Activated CD4-positive, alpha-beta T cell treated with anti-CD3 and anti-CD28 coated beads, Interleukin-2, amount 10 ng/mL, durations not matched to agents 24 days and 14 days (primary cell): ENCODE results near the gene ZNF76. TPM values are rescaled to one million over a fixed set of nuclear protein-coding genes. Genes with fewer than 3 reads are reported as not detected.

Experiments
- DNase-seq: peaks from one replicate; pipeline ENCODE4 v3.0.0; 2022
- H3K27ac Mint-ChIP-seq: one replicate; pipeline ENCODE4 v1.8.0; 2022; ENCODE audit warnings: mild to moderate bottlenecking, mixed read lengths
- H3K27me3 Mint-ChIP-seq: one replicate; pipeline ENCODE4 v1.8.0; 2022; ENCODE audit warnings: mixed read lengths
- H3K36me3 Mint-ChIP-seq: one replicate; pipeline ENCODE4 v1.8.0; 2022; ENCODE audit warnings: low read depth, mild to moderate bottlenecking, mixed read lengths
- H3K4me1 Mint-ChIP-seq: one replicate; pipeline ENCODE4 v1.8.0; 2021; ENCODE audit warnings: mixed read lengths
- H3K4me3 Mint-ChIP-seq: one replicate; pipeline ENCODE4 v1.8.0; 2022; ENCODE audit warnings: mild to moderate bottlenecking, moderate library complexity, mixed read lengths
- H3K9me3 Mint-ChIP-seq: one replicate; pipeline ENCODE4 v1.8.0; 2021; ENCODE audit warnings: mixed read lengths
- intact Hi-C: fragments of 100-400 bp; cut with micrococcal nuclease; formaldehyde crosslinking; loops from one replicate; pipeline ENCODE4 v1.15.1; 2023
- total RNA-seq: library from RNA; stranded (reverse); gene quantifications from 2 replicates; pipeline ENCODE4 v1.2.3, GENCODE V29; 2022

Gene ZNF76
- total RNA-seq, 1 donor from 2014 or later, result 31.4 TPM

GRCh38 chr6:35264550-35265274 is 5.2 kb downstream of the ZNF76 start:
- Mint-ChIP-seq H3K4me3 (no peak overlapping the region), H3K4me1 (peaks cover 26% of the 10 kb centered on the region), H3K9me3 (no peaks in the 10 kb centered on the region), H3K27ac (no peak overlapping the region), H3K27me3 (no peaks in the 10 kb centered on the region), H3K36me3 (peaks cover 4% of the 10 kb centered on the region)
- intact Hi-C loops, result no loop called here
- no peak for DNase-seq

- intact Hi-C loops, result no loop called here
- H3K4me1 Mint-ChIP-seq, result peaks cover 21% of the 10 kb centered on the region
Measured at GRCh38 chr6:35265523-35265922, 6.0 kb downstream of the ZNF76 start.

GRCh38 chr6:35267446-35267845 is 7.9 kb downstream of the ZNF76 start:
- no peak overlapping the region for H3K4me3 Mint-ChIP-seq
- no peaks in the 10 kb centered on the region for H3K9me3 Mint-ChIP-seq
- H3K27ac Mint-ChIP-seq, result no peak overlapping the region
- intact Hi-C loops, result no loop called here
- peaks cover 11% of the 10 kb centered on the region for H3K36me3 Mint-ChIP-seq
- H3K27me3 Mint-ChIP-seq, result no peaks in the 10 kb centered on the region
- DNase-seq, result no peak
- peaks cover 13% of the 10 kb centered on the region for H3K4me1 Mint-ChIP-seq

More at GRCh38 chr6:35265523-35265922, 6.0 kb downstream of the ZNF76 start:
- H3K27ac Mint-ChIP-seq, result no peak overlapping the region
- no peak overlapping the region for H3K4me3 Mint-ChIP-seq
- no peaks in the 10 kb centered on the region for H3K9me3 Mint-ChIP-seq
- H3K27me3 Mint-ChIP-seq, result no peaks in the 10 kb centered on the region
- no peak for DNase-seq
- H3K36me3 Mint-ChIP-seq, result peaks cover 7% of the 10 kb centered on the region

GRCh38 chr6:35267897-35268296 is 8.4 kb downstream of the ZNF76 start:
- H3K27ac Mint-ChIP-seq, result no peak overlapping the region
- no peak overlapping the region for H3K4me3 Mint-ChIP-seq
- peaks cover 11% of the 10 kb centered on the region for H3K36me3 Mint-ChIP-seq

GRCh38 chr6:35272005-35272404 is 12.5 kb downstream of the ZNF76 start:
- Mint-ChIP-seq H3K27ac (no peak overlapping the region), H3K27me3 (no peaks in the 10 kb centered on the region), H3K9me3 (no peaks in the 10 kb centered on the region), H3K36me3 (peaks cover 13% of the 10 kb centered on the region), H3K4me3 (no peak overlapping the region), H3K4me1 (peaks cover 5% of the 10 kb centered on the region)
- intact Hi-C loops, result no loop called here
- no peak for DNase-seq

More at GRCh38 chr6:35267897-35268296, 8.4 kb downstream of the ZNF76 start:
- intact Hi-C loops, result no loop called here
- Mint-ChIP-seq H3K4me1 (peaks cover 8% of the 10 kb centered on the region), H3K27me3 (no peaks in the 10 kb centered on the region), H3K9me3 (no peaks in the 10 kb centered on the region)
- no peak for DNase-seq

GRCh38 chr6:35273822-35274559 is 14.5 kb downstream of the ZNF76 start:
- H3K9me3 Mint-ChIP-seq, result no peaks in the 10 kb centered on the region
- peaks cover 9% of the 10 kb centered on the region for H3K36me3 Mint-ChIP-seq
- no peak overlapping the region for H3K27ac Mint-ChIP-seq
- no peak for DNase-seq
- no peak overlapping the region for H3K4me3 Mint-ChIP-seq
- H3K27me3 Mint-ChIP-seq, result no peaks in the 10 kb centered on the region
- peaks cover 2% of the 10 kb centered on the region for H3K4me1 Mint-ChIP-seq
- intact Hi-C loops, result no loop called here

- intact Hi-C loops, result no loop called here
- Mint-ChIP-seq H3K4me3 (no peak overlapping the region), H3K27ac (no peak overlapping the region), H3K36me3 (peaks cover 6% of the 10 kb centered on the region), H3K27me3 (no peaks in the 10 kb centered on the region), H3K4me1 (peaks cover 2% of the 10 kb centered on the region), H3K9me3 (no peaks in the 10 kb centered on the region)
- DNase-seq, result no peak
Measured at GRCh38 chr6:35275744-35276260, 16.3 kb downstream of the ZNF76 start.

- intact Hi-C loops, result no loop called here
- H3K9me3 Mint-ChIP-seq, result no peaks in the 10 kb centered on the region
- no peak for DNase-seq
- peaks cover 2% of the 10 kb centered on the region for H3K4me1 Mint-ChIP-seq
- no peak overlapping the region for H3K4me3 Mint-ChIP-seq
- no peak overlapping the region for H3K27ac Mint-ChIP-seq
- H3K36me3 Mint-ChIP-seq, result peaks cover 20% of the 10 kb centered on the region
- no peaks in the 10 kb centered on the region for H3K27me3 Mint-ChIP-seq
Measured at GRCh38 chr6:35278708-35279107, 19.2 kb downstream of the ZNF76 start.

- no peak for DNase-seq
- H3K4me3 Mint-ChIP-seq, result no peak overlapping the region
- no peaks in the 10 kb centered on the region for H3K4me1 Mint-ChIP-seq
- H3K36me3 Mint-ChIP-seq, result peaks cover 23% of the 10 kb centered on the region
- H3K27ac Mint-ChIP-seq, result no peak overlapping the region
- H3K9me3 Mint-ChIP-seq, result no peaks in the 10 kb centered on the region
- no peaks in the 10 kb centered on the region for H3K27me3 Mint-ChIP-seq
- intact Hi-C loops, result no loop called here
Measured at GRCh38 chr6:35280903-35281302, 21.4 kb downstream of the ZNF76 start.

GRCh38 chr6:35282472-35282871 is 22.9 kb downstream of the ZNF76 start:
- H3K4me1 Mint-ChIP-seq, result no peaks in the 10 kb centered on the region
- no peak overlapping the region for H3K4me3 Mint-ChIP-seq
- H3K36me3 Mint-ChIP-seq, result peaks cover 30% of the 10 kb centered on the region
- DNase-seq, result no peak
- intact Hi-C loops, result no loop called here
- H3K9me3 Mint-ChIP-seq, result no peaks in the 10 kb centered on the region
- no peak overlapping the region for H3K27ac Mint-ChIP-seq
- H3K27me3 Mint-ChIP-seq, result no peaks in the 10 kb centered on the region

GRCh38 chr6:35283361-35283760 is 23.8 kb downstream of the ZNF76 start:
- intact Hi-C loops, result no loop called here
- Mint-ChIP-seq H3K36me3 (peaks cover 30% of the 10 kb centered on the region), H3K4me1 (no peaks in the 10 kb centered on the region), H3K27me3 (no peaks in the 10 kb centered on the region), H3K27ac (no peak overlapping the region), H3K4me3 (no peak overlapping the region), H3K9me3 (no peaks in the 10 kb centered on the region)
- DNase-seq, result no peak

- Mint-ChIP-seq H3K9me3 (no peaks in the 10 kb centered on the region), H3K36me3 (peaks cover 39% of the 10 kb centered on the region), H3K27ac (no peak overlapping the region), H3K4me3 (no peak overlapping the region), H3K4me1 (no peaks in the 10 kb centered on the region), H3K27me3 (no peaks in the 10 kb centered on the region)
- DNase-seq, result no peak
- intact Hi-C loops, result no loop called here
Measured at GRCh38 chr6:35287671-35288396, 28.3 kb downstream of the ZNF76 start.

- Mint-ChIP-seq H3K27me3 (no peaks in the 10 kb centered on the region), H3K27ac (no peak overlapping the region), H3K36me3 (peaks cover 30% of the 10 kb centered on the region), H3K4me1 (no peaks in the 10 kb centered on the region), H3K4me3 (no peak overlapping the region), H3K9me3 (no peaks in the 10 kb centered on the region)
- intact Hi-C loops, result no loop called here
- no peak for DNase-seq
Measured at GRCh38 chr6:35288834-35289233, 29.3 kb downstream of the ZNF76 start.

- Mint-ChIP-seq H3K4me1 (peaks cover 4% of the 10 kb centered on the region), H3K27ac (no peak overlapping the region), H3K27me3 (no peaks in the 10 kb centered on the region), H3K4me3 (no peak overlapping the region), H3K36me3 (peaks cover 32% of the 10 kb centered on the region), H3K9me3 (no peaks in the 10 kb centered on the region)
- DNase-seq, result no peak
- intact Hi-C loops, result no loop called here
Measured at GRCh38 chr6:35291491-35291890, 32.0 kb downstream of the ZNF76 start.
